T-helper 22 cell (primary cell): ENCODE results near the gene DIABLO.
"Not testable (repeated sequence)": the region's sequence is repeated elsewhere in the genome, so short reads cannot be mapped to it uniquely, and the experiment has no call there.

ENCODE experiments used
- DNase-seq: peaks from one replicate; pipeline ENCODE4 v3.0.0-alpha.2; 2020; ENCODE audit warnings: low read depth

Gene DIABLO

GRCh38 chr12:122189626-122190475, 36.0 kb downstream of the DIABLO start:
- DNase-seq: no peak

GRCh38 chr12:122187466-122187865, 38.4 kb downstream of the DIABLO start:
- DNase-seq: no peak

GRCh38 chr12:122185494-122186082, 40.3 kb downstream of the DIABLO start:
- no peak for DNase-seq

GRCh38 chr12:122185079-122185478, 40.8 kb downstream of the DIABLO start:
- DNase-seq: no peak

GRCh38 chr12:122184517-122184916, 41.3 kb downstream of the DIABLO start:
- DNase-seq: no peak

- DNase-seq: no peak
Measured at GRCh38 chr12:122183588-122183940, 42.3 kb downstream of the DIABLO start.

- DNase-seq: no peak
Measured at GRCh38 chr12:122182887-122183587, 42.8 kb downstream of the DIABLO start, which contains the start of gene LRRC43. TSS of gene LRRC43 (plus strand) at chr12:122183123. CDS start at chr12:122183145, 22 bp downstream.

GRCh38 chr12:122176473-122176872, 49.4 kb downstream of the DIABLO start:
- not testable (repeated sequence) for DNase-seq

- no peak for DNase-seq
Measured at GRCh38 chr12:122174155-122174845, 51.6 kb downstream of the DIABLO start, which contains the start of gene IL31. TSS of gene IL31 (minus strand) at chr12:122174221. CDS start at chr12:122174172, 49 bp downstream.

- no peak for DNase-seq
Measured at GRCh38 chr12:122172262-122172939, 53.5 kb downstream of the DIABLO start.

GRCh38 chr12:122171399-122171798, 54.5 kb downstream of the DIABLO start:
- DNase-seq: no peak

GRCh38 chr12:122168492-122168891, 57.4 kb downstream of the DIABLO start:
- no peak for DNase-seq

GRCh38 chr12:122167356-122167925, 58.4 kb downstream of the DIABLO start:
- no peak for DNase-seq

- no peak for DNase-seq
Measured at GRCh38 chr12:122166422-122167349, 59.2 kb downstream of the DIABLO start.

- DNase-seq: no peak
Measured at GRCh38 chr12:122162976-122163375, 62.9 kb downstream of the DIABLO start.

GRCh38 chr12:122161682-122162081, 64.2 kb downstream of the DIABLO start:
- no peak for DNase-seq

GRCh38 chr12:122160761-122161160, 65.1 kb downstream of the DIABLO start:
- no peak for DNase-seq

GRCh38 chr12:122159882-122160281, 66.0 kb downstream of the DIABLO start:
- DNase-seq: no peak

- no peak for DNase-seq
Measured at GRCh38 chr12:122158700-122159285, 67.1 kb downstream of the DIABLO start.
